NCI-H2107 treated with DMSO at 0.1 percent for 48 hours (cell line): ENCODE results near the gene PHF21A.
"Not testable (repeated sequence)": the region's sequence is repeated elsewhere in the genome, so short reads cannot be mapped to it uniquely, and the experiment has no call there.

Source experiments
- DNase-seq: peaks from one replicate; lab custom pipeline; 2025; ENCODE audit not compliant: unreplicated experiment; lab: John Stamatoyannopoulos, UW

The PHF21A gene

GRCh38 chr11:46036969-46037368 lies 84.3 kb downstream of the PHF21A start:
- DNase-seq, result no peak

GRCh38 chr11:46036009-46036408 lies 85.2 kb downstream of the PHF21A start:
- DNase-seq, result no peak

- DNase-seq, result no peak
Observed at GRCh38 chr11:46034041-46034440, 87.2 kb downstream of the PHF21A start.

DNA sequence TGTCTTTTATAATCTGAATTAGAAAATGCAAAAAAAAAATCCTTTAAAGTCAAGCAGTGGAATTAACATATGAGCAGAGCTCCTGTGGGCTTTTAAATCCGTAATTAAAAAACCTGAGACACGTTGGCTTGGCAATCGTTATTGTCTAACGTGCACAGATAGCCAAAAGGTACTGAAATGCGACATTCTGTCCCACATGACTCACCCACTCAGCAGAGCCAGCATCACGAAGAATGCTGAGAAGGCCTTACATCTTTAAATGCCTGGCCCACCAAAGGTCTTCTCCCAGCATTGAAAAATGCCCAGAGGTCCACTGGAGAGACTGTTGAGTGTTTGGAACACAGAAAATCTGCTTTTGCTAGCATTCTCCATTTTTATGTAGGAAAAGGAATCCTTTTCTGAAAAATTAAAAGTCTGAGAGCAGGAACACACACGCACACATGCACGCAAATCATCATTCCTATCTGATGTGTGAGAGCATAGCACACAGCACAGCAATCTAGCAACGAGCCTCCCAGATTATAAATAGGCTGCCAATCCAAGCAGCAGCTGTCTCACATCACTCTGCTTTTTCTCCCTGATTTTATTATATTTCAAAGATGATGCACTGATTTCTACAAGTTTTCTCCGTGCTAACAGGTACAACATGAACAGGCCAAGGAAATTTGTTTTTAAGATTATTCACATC lies 94.5 kb downstream of the PHF21A start:
- DNase-seq, result no peak

GRCh38 chr11:46020084-46020599 lies 101.1 kb downstream of the PHF21A start:
- no peak for DNase-seq

DNA sequence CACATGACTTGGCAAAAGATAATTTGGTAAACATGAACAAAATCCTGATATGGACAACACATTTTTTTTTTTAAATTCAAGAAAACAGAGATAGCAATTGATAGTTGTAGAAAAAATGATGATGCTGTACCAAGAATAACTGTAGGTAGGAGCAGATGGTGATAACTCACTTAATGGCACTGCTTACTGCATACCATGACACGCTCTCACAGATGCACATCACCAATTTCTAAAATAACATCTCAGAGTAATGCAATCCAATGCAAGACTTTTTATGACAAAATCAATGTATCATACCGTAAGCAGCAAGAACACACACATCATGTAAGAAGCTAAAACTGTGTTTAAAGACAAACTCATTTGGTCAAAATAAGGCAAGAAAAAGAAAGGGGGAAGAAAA lies 102.6 kb downstream of the PHF21A start:
- DNase-seq, result no peak

DNA sequence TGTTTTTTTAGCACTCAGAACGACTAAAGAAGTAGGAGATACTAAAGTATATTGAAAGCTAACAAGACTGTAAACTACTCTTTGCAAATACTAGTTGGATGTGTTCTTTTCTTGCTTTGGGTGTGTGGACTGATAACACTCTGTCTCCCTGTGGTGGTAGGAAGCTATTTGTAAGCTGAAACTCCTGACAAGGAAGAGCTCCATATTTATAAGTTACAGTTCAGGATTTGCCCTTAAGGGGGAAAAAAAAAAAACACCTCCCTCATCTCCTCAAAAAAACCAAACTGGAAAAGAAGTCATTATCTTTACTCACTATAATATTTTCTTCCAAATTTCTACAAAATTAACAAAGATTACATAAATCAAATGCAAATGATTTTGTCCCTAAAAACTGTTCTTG lies 103.9 kb downstream of the PHF21A start:
- no peak for DNase-seq

DNA sequence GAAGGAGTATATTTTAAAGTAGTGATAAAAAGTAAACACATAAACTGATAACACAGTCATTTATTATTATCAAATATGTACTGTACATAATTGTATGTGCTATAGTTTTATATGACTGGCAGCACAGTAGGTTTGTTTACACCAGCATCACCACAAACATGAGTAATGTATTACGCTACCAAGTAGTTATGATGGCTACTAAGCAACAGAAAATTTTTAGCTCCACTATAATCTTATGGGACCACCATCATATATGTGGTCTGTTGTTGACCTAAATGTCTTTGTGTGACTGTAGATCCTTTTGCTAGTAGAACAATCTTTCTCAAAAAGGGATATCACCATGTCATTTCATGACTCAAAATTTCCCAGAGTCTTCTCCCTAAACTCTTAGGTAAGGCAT lies 105.3 kb downstream of the PHF21A start:
- DNase-seq, result no peak

- DNase-seq, result not testable (repeated sequence)
Observed at GRCh38 chr11:46014168-46014567, 107.1 kb downstream of the PHF21A start.

GRCh38 chr11:46012185-46012584 lies 109.1 kb downstream of the PHF21A start:
- DNase-seq, result no peak

GRCh38 chr11:46010100-46010499 lies 111.2 kb downstream of the PHF21A start:
- no peak for DNase-seq

- DNase-seq, result no peak
Observed at GRCh38 chr11:46009647-46010046, 111.6 kb downstream of the PHF21A start.

DNA sequence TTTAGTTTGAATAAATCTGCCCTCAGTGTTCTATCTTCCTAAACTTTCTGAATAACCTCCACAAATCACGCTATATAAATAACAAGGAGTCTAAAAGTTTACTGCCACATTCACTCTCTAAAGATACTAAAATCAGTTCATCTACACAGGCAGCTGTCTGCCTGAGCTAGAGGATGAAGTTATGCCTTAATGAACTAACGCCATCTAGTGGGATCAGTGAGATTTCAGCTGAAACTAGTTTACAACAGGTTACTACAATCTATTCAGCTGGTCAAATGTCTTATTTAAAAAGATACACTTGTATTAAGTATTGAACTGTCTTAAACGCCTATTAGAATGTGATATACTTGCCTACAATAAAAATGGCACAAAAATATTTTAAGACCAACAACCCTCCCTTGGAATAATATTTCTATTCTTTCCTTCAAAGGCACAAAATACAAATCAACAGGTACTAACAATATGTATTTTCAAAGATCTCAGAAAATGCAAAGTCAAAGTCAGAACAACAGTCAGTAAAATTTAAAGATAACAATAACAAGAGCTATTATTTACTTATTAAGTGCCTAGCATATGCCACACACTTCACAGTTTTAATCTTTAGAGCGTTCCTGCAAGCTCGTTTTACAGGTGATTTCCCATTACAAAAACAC lies 114.7 kb downstream of the PHF21A start:
- peak; percentile 85 for DNase-seq

DNA sequence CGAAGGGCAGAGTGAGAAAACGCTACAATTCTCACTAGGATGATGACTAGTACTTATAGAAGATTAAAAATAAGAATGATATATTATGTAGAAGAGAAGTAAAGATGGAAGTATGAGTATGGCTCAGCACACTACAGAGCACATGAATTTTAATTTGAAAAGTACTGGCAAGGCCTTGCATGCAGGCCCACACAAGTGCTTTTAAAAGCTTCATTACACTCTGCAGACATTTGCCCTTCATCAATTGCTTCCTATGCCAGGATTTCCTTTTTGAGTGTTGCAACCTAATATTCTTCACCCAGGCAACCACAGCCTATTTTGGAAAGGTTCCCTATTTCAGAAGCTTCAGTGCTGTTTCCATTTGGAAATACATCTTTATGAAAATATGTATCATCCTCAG lies 117.7 kb downstream of the PHF21A start:
- peak; percentile 21 for DNase-seq

GRCh38 chr11:46002189-46002588 lies 119.1 kb downstream of the PHF21A start:
- DNase-seq, result no peak

DNA sequence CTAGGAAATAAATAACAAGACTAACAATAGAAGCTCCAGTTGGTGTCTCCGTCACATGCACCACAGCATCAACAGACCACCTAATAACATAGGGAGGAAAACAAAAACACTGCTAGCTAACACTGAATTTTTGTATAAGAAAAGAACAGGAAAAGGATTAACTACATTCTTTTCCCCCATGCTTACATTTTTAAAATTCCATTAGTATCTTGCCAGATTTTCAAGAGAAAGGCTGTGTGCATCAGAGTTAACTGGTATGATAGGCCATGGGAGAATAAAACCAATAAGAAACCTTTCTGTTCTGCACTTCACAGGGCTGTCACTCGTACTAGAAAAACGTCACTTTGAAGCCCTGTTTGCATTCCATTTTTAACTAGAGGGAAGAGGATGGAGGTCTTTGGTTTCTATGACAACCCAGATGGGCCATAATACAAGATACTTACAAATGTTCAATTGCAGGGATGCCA lies 119.8 kb downstream of the PHF21A start:
- DNase-seq, result no peak

DNA sequence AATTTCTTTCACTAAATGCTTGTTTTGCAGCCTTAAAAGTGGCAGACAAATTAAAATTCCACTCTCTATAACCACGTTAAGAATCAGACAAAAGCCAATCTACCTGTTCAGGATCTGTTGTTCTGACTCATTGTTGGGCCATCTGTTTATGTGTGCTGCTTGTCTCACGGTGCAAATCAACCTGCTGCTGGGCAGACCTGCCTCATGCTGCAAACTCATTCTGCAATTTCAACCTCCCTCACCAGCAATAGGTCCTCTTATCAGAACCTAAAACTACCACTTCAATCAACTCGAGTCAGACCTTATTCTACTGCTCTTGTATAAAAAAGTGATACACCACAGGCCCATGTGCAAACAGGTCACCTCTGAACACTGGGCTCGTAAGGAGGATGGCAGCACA lies 123.7 kb downstream of the PHF21A start:
- no peak for DNase-seq

DNA sequence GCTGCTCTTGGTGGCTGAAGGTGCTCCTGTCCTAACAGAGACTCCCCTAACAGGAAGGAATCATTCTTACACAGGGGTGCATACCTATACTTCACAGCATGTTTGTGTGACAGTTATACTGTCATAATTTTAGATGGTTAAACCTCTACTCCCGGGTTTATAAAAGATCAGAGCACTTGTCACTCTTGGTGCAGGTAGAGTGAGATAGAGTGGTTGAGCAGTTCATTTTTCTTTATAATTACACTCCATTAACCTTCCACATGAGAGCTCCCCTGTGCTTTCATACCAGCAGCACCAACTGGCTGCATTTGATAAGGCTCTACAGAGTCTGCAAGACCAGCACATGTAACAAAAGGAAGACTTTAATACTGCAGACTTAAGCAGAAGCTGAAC lies 125.9 kb downstream of the PHF21A start:
- DNase-seq, result peak; percentile 42

DNA sequence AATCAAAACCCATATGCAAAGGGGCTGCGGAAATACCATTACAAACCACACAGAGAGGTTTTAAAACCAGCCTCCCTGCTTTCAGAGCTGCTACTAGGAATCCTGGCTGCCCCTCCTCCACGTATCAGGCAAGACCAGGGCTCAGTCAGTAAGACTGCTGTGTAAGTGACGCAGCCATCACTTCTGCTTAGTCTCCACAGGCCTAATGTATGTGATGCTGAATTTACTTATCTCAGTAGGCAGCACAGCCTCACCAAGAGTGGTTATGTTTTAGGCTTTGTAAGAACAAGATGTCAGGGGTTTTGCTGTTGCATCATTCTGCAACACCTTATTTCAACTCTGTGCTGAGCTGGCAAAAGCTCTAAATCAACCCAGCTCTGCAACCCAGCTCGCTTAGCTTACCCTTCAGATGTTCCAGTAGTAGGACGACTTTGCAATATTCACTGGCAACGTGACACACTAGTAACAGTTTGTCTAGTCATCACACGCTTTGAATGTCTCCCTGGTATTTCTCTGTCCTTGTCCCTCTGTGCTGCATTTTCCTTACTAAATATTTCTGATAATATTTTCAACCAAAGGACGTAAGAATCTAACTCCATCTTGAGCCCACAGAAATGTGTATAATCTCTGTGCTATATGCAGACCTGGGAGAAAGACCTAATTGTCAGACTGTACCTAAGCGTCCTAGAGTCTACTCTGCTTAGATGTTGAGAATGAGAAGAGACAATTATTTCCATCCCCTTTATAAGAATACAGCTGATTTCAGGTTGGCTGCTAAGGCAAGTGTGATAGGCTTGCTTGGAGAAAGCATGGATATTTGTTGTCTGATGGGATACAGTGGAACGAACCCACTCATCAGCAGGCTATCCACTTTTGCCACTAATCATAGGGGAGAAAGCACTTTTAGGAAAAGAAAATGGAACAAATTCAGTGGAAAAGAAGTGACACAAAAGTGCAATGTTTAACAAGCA lies 126.6 kb downstream of the PHF21A start:
- no peak for DNase-seq

DNA sequence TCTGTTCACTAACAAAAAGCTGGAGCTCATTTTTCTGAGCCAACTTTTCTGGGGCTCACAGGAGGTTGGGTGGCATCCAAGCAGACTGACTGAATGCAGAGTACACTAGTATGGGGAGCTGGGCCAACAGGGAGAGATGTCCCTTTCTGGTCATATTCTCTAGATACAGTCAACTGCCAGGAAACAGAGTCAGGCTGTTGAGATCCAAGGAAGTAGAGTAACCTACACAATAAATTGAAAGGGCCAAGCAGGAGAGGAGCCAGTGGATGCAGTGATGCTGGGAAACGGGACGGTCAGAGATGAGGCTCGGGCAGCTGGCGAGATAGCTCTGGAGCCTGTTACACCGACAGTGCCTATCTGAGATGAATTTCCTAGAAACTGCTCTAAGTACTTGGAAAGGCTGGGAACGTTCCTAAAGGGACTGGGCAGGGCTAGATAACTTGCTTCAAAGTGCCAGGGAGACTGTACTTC lies 127.7 kb downstream of the PHF21A start:
- no peak for DNase-seq

GRCh38 chr11:45988921-45989320 lies 132.3 kb downstream of the PHF21A start:
- DNase-seq, result no peak
